ENCODE measurements around the gene CDKN2A. TPM values are rescaled to one million over a fixed set of nuclear protein-coding genes. Genes with fewer than 3 reads are reported as not detected.

The CDKN2A gene
- total RNA-seq, 2 experiments from 2014 or later: 15.9 to 16.6 TPM

DNA sequence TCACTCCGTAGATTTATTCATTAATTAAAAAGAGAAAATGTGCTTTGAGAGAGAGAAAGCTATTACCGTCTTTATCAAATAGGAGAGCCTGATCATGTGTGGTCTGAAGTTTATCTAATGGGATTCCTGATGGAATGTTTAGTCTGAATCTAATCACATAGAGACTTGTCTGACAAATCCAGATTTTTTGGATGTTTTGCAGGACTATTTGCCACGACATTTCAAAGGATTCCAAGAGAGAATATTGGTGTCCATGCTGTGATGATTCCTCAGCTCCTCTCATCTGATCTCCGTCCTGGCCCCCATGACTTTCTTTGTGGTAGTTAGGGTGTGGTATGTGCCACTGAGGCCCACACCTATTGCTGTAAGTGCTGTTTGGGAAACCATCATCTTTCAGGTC, 35.0 kb upstream of the CDKN2A start:
- Mint-ChIP-seq H3K27ac (no peak overlapping the region), H3K27me3 (peaks cover 26% of the 10 kb centered on the region), H3K36me3 (ENCODE audit: low read depth) (no peaks in the 10 kb centered on the region), H3K9me3 (no peaks in the 10 kb centered on the region), H3K4me1 (peaks cover 4% of the 10 kb centered on the region), H3K4me3 (no peak overlapping the region)
- ChIA-PET POLR2A (no interaction called here), CTCF (interaction anchor here (1.3 kb wide), 1 partner anchor 21 kb away, joined by 4 read pairs; the partner anchor contains the start of gene CDKN2B)
- no peak for DNase-seq

GRCh38 chr9:22028394-22028793, 34.2 kb upstream of the CDKN2A start:
- ChIA-PET CTCF (no interaction called here), POLR2A (no interaction called here)
- DNase-seq: no peak
- Mint-ChIP-seq H3K4me3 (no peak overlapping the region), H3K27me3 (peaks cover 31% of the 10 kb centered on the region), H3K9me3 (no peaks in the 10 kb centered on the region), H3K27ac (no peak overlapping the region), H3K36me3 (ENCODE audit: low read depth) (no peaks in the 10 kb centered on the region), H3K4me1 (peaks cover 4% of the 10 kb centered on the region)

GRCh38 chr9:22026696-22027095, 32.5 kb upstream of the CDKN2A start:
- Mint-ChIP-seq H3K36me3 (ENCODE audit: low read depth) (no peaks in the 10 kb centered on the region), H3K4me1 (peaks cover 4% of the 10 kb centered on the region), H3K27ac (no peak overlapping the region), H3K9me3 (peaks cover 3% of the 10 kb centered on the region), H3K4me3 (no peak overlapping the region), H3K27me3 (peaks cover 36% of the 10 kb centered on the region)
- CTCF ChIA-PET: interaction anchor here (1.0 to 1.1 kb wide), 2 partner anchors 124 to 157 kb away, joined by 3 read pairs; no protein-coding TSS in a partner anchor
- DNase-seq: no peak
- POLR2A ChIA-PET: no interaction called here

DNA sequence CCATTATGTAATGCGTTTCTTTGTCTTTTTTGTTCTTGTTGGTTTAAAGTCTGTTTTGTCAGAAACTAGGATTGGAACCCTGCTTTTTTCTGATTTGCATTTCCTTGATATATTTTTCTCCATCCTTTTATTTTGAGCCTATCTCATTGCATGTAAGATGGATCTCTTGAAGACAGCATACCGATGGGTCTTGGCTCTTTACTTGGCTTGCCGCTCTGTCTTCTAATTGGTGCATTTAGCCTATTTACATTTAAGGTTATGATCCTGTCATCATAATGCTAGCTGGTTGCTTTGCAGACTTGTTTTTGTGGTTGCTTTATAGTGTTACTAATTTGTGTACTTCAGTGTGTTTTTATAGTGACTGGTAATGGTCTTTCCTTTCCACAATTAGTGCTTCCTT, 28.2 kb upstream of the CDKN2A start:
- DNase-seq: no peak
- Mint-ChIP-seq H3K36me3 (ENCODE audit: low read depth) (peaks cover 2% of the 10 kb centered on the region), H3K4me3 (no peak overlapping the region), H3K27me3 (peaks cover 54% of the 10 kb centered on the region), H3K4me1 (no peaks in the 10 kb centered on the region), H3K9me3 (peaks cover 9% of the 10 kb centered on the region), H3K27ac (no peak overlapping the region)
- CTCF ChIA-PET: no interaction called here
- POLR2A ChIA-PET: no interaction called here

GRCh38 chr9:22010866-22011625, 16.9 kb upstream of the CDKN2A start:
- peaks cover 51% of the 10 kb centered on the region for H3K27me3 Mint-ChIP-seq
- H3K4me3 Mint-ChIP-seq: no peak overlapping the region
- no peak overlapping the region for H3K27ac Mint-ChIP-seq
- H3K4me1 Mint-ChIP-seq: peaks cover 21% of the 10 kb centered on the region
- ChIA-PET CTCF (interaction anchor here (0.9 to 1.0 kb wide), 2 partner anchors 136 to 197 kb away, joined by 3 read pairs; no protein-coding TSS in a partner anchor), POLR2A (no interaction called here)
- H3K9me3 Mint-ChIP-seq: no peaks in the 10 kb centered on the region
- peaks cover 2% of the 10 kb centered on the region for H3K36me3 Mint-ChIP-seq (ENCODE audit: low read depth)
- DNase-seq: no peak

DNA sequence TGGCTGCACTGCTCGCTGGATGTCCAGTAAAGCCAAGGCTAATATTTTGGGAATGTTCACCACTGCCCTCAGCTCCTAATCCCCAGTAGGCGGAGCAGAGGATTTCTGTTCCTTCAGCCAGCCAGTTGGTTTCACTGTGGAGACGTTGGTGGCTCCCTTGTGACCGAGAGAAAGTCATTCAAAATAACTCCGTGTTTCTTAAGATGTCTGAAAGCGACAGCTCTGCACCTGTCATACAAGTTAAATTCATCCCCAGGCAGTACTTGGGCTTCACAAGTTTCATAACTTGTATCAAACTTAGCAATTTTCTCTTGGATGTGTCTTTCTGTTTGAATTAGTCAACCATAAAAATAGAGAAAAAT, 15.3 kb upstream of the CDKN2A start:
- H3K4me1 Mint-ChIP-seq: peaks cover 33% of the 10 kb centered on the region
- DNase-seq: no peak
- no peaks in the 10 kb centered on the region for H3K9me3 Mint-ChIP-seq
- peak overlapping the region; percentile 75 for H3K4me3 Mint-ChIP-seq
- POLR2A ChIA-PET: no interaction called here
- peaks cover 5% of the 10 kb centered on the region for H3K36me3 Mint-ChIP-seq (ENCODE audit: low read depth)
- H3K27me3 Mint-ChIP-seq: peaks cover 66% of the 10 kb centered on the region
- H3K27ac Mint-ChIP-seq: no peak overlapping the region
- CTCF ChIA-PET: interaction anchor here (0.9 to 4.1 kb wide), 18 partner anchors 12 to 197 kb away, joined by 3 to 19 read pairs (median 5); no protein-coding TSS in a partner anchor

GRCh38 chr9:22008717-22009505, 14.7 kb upstream of the CDKN2A start, which contains the start of gene CDKN2B:
TSS of gene CDKN2B (minus strand) at chr9:22009305. CDS start at chr9:22008953, 352 bp downstream.
- Mint-ChIP-seq H3K27ac (no peak within 1 kb of the TSS), H3K4me1 (peaks cover 33% of the 10 kb centered on the region), H3K4me3 (peak within 1 kb of the TSS; percentile 75), H3K9me3 (no peaks in the 10 kb centered on the region), H3K27me3 (peaks cover 71% of the 10 kb centered on the region), H3K36me3 (ENCODE audit: low read depth) (peaks cover 5% of the 10 kb centered on the region)
- POLR2A ChIA-PET: no interaction called here
- peak; percentile 62 for DNase-seq
- CTCF ChIA-PET: interaction anchor here (0.6 to 4.1 kb wide), 27 partner anchors 11 to 196 kb away, joined by 3 to 24 read pairs (median 5); partner anchors contain the start of genes CDKN2A and CDKN2B-AS1

DNA sequence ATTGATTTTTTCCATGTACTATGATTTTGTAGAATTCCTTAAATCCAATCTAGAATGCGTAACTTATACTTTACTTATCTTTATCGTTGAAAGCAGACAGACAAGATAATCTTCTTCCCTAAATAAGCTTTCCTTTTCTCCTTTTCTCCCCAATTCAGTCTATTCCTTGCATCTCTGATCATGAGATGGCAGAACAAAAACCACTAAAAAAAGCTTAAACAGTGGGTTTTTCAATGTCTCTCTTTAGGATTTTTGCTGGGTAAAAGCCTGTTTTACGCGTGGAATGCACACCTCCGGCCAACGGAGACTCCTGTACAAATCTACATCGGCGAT, 14.2 kb upstream of the CDKN2A start:
- ChIA-PET CTCF (interaction anchor here (0.6 to 4.1 kb wide), 25 partner anchors 13 to 195 kb away, joined by 3 to 24 read pairs (median 5); partner anchors contain the start of genes CDKN2A and CDKN2B-AS1), POLR2A (no interaction called here)
- DNase-seq: no peak
- Mint-ChIP-seq H3K36me3 (ENCODE audit: low read depth) (peaks cover 5% of the 10 kb centered on the region), H3K9me3 (no peaks in the 10 kb centered on the region), H3K27me3 (peaks cover 70% of the 10 kb centered on the region), H3K4me1 (peaks cover 33% of the 10 kb centered on the region), H3K27ac (no peak overlapping the region), H3K4me3 (peak overlapping the region; percentile 75)

DNA sequence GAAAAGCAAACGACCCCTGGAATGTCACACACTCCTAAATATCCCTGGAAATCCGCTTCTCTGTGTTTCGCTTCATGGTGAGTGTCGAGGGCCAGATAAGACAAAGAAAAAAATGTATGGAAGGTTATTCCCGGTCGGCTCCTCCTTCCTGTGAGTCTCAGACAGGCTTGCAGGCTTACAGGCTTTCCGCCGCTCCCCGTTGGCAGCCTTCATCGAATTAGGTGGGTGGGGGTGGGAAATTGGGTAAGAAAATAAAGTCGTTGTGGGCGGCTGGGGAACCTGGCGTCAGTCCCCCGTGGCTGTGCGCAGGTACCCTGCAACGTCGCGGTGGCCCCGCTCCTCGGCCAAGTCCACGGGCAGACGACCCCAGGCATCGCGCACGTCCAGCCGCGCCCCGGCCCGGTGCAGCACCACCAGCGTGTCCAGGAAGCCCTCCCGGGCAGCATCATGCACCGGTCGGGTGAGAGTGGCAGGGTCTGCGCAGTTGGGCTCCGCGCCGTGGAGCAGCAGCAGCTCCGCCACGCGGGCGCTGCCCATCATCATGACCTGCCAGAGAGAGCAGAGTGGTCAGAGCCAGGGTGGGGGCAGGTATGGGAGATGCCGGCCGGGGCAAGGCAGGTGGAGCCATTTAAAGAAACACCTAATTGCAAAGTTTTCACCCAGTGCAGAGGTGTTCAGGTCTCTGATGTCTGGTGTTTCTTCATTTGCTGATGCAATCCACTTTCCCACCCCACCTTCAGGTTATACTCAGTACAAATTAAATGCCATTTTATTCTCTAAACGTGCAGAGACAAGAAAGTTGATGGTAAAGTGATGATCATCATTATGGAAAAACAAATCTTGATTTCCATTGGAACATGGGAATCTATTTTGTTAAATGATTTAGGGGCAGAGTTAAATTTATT, 11.8 kb upstream of the CDKN2A start:
- no peak overlapping the region for H3K27ac Mint-ChIP-seq
- H3K4me3 Mint-ChIP-seq: no peak overlapping the region
- ChIA-PET POLR2A (no interaction called here), CTCF (interaction anchor here (2.8 to 4.1 kb wide), 3 partner anchors 11 to 35 kb away, joined by 16 to 24 read pairs (median 19); partner anchors contain the start of genes CDKN2A and CDKN2B-AS1)
- no peaks in the 10 kb centered on the region for H3K9me3 Mint-ChIP-seq
- peaks cover 33% of the 10 kb centered on the region for H3K4me1 Mint-ChIP-seq
- no peak for DNase-seq
- peaks cover 77% of the 10 kb centered on the region for H3K27me3 Mint-ChIP-seq
- peaks cover 5% of the 10 kb centered on the region for H3K36me3 Mint-ChIP-seq (ENCODE audit: low read depth)

DNA sequence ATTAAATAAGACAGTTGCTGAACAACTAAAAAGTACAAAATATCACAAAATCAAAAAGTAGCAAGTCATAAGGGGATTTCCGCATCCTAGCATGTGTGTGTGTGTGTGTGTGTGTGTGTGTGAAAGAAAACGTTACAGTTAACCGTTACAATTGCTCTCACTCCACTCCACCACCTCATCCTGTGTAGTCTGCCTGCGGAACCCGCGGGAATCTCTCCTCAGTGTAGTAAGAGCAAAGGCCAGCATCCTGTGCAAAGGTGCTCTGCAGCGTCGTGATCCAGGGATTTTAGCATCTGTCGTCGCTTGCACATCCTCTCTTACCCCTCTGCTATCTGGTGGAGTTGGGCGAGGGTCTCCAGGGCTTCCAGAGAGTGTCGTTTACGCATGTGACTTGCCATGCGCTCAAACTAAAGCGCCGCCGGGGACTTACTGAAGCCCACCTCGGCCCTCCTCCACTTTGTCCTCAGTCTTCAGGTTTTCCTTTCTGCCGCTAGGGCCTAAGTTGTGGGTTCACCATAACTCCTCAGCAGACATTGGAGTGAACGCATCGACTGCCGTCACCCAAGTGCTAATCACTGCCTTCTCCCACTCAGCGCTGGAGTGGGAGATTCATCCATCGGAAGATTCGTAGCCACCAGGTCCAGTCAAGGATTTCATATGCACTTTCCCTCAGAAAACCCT, 11.0 kb upstream of the CDKN2A start:
- no peaks in the 10 kb centered on the region for H3K9me3 Mint-ChIP-seq
- H3K27ac Mint-ChIP-seq: no peak overlapping the region
- peaks cover 5% of the 10 kb centered on the region for H3K36me3 Mint-ChIP-seq (ENCODE audit: low read depth)
- H3K27me3 Mint-ChIP-seq: peaks cover 75% of the 10 kb centered on the region
- POLR2A ChIA-PET: no interaction called here
- peaks cover 29% of the 10 kb centered on the region for H3K4me1 Mint-ChIP-seq
- no peak overlapping the region for H3K4me3 Mint-ChIP-seq
- DNase-seq: no peak
- CTCF ChIA-PET: no interaction called here

DNA sequence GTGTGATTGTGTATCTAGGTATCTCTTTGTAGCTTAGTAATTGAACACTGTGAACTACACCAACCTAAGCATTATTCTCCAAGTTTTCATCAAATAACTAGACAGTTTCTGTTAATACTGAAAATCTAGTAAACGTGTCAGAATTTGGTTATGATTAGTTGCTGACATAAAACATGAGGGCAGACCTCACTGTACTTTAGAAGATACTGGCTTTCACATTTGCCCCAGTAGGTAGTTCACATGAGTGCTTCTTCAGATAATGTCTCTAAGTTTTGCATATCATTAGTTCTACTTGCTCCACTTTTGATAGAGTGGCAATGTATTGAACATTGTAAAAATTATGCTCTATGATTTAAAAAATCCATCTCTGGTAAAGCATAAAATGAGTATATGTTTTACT, 7.8 kb upstream of the CDKN2A start:
- Mint-ChIP-seq H3K36me3 (ENCODE audit: low read depth) (peaks cover 5% of the 10 kb centered on the region), H3K4me3 (no peak overlapping the region), H3K9me3 (no peaks in the 10 kb centered on the region), H3K4me1 (peaks cover 14% of the 10 kb centered on the region), H3K27me3 (peaks cover 80% of the 10 kb centered on the region), H3K27ac (no peak overlapping the region)
- CTCF ChIA-PET: interaction anchor here (0.7 to 1.3 kb wide), 2 partner anchors 22 to 33 kb away, joined by 3 read pairs; no protein-coding TSS in a partner anchor
- no peak for DNase-seq
- POLR2A ChIA-PET: no interaction called here

DNA sequence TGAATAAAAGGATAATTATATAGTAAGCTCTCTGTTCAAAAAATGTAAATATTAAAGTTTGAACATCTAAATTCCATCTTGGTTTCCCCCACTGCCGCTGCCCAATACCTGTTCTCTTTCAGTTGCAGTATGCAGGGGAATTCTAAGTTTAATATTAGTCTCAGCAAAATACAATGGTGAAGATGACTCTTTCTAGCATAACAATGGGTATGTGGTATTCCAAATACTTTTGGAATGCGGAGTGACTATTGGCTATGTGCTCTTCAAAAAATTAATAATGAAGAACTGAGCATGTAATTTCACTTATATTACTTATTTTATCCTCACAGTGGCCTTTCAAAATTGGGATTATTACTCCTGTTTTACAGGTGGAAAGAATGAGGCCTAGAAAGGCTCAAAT, 3.8 kb upstream of the CDKN2A start:
- Mint-ChIP-seq H3K4me3 (no peak overlapping the region), H3K27ac (no peak overlapping the region), H3K27me3 (peaks cover 66% of the 10 kb centered on the region), H3K4me1 (peaks cover 23% of the 10 kb centered on the region), H3K36me3 (ENCODE audit: low read depth) (peaks cover 10% of the 10 kb centered on the region), H3K9me3 (no peaks in the 10 kb centered on the region)
- POLR2A ChIA-PET: no interaction called here
- CTCF ChIA-PET: interaction anchor here (0.7 to 1.3 kb wide), 3 partner anchors 11 to 22 kb away, joined by 3 to 4 read pairs (median 3); partner anchors contain the start of gene CDKN2B
- no peak for DNase-seq

All from activated CD4-positive, alpha-beta T cell treated with anti-CD3 and anti-CD28 coated beads, Interleukin-2, amount 10 ng/mL, durations not matched to agents 7 days and 5 days (primary cell).